Measurements from ENCODE around the gene CDK19.

Gene CDK19

GRCh38 chr6:110708295-110708950, 106.8 kb downstream of the CDK19 start:
- DNase-seq (ENCODE audit: low read depth) = no peak
- no peak overlapping the region for H3K4me3 ChIP-seq (ENCODE audit: low read depth, low read length)
- no peak for TF ChIP-seq CTCF (IDR thresholded peaks at IDR 0.05; ENCODE audit: insufficient read depth, low read depth, low read length, missing control alignments)

GRCh38 chr6:110705543-110705942, 109.7 kb downstream of the CDK19 start:
- DNase-seq (ENCODE audit: low read depth) = peak; percentile 35
- no peak for TF ChIP-seq CTCF (IDR thresholded peaks at IDR 0.05; ENCODE audit: insufficient read depth, low read depth, low read length, missing control alignments)
- H3K4me3 ChIP-seq (ENCODE audit: low read depth, low read length) = no peak overlapping the region

- no peak for DNase-seq (ENCODE audit: low read depth)
- no peak overlapping the region for H3K4me3 ChIP-seq (ENCODE audit: low read depth, low read length)
- no peak for TF ChIP-seq CTCF (IDR thresholded peaks at IDR 0.05; ENCODE audit: insufficient read depth, low read depth, low read length, missing control alignments)
Observed at GRCh38 chr6:110703906-110704594, 111.2 kb downstream of the CDK19 start.

- DNase-seq (ENCODE audit: low read depth) = peak; percentile 21
- no peak for TF ChIP-seq CTCF (IDR thresholded peaks at IDR 0.05; ENCODE audit: insufficient read depth, low read depth, low read length, missing control alignments)
- no peak overlapping the region for H3K4me3 ChIP-seq (ENCODE audit: low read depth, low read length)
Observed at GRCh38 chr6:110703010-110703905, 112.0 kb downstream of the CDK19 start.

- DNase-seq (ENCODE audit: low read depth) = no peak
- no peak overlapping the region for H3K4me3 ChIP-seq (ENCODE audit: low read depth, low read length)
- no peak for TF ChIP-seq CTCF (IDR thresholded peaks at IDR 0.05; ENCODE audit: insufficient read depth, low read depth, low read length, missing control alignments)
Observed at GRCh38 chr6:110699780-110700179, 115.5 kb downstream of the CDK19 start.

GRCh38 chr6:110693994-110694393, 121.3 kb downstream of the CDK19 start:
- DNase-seq (ENCODE audit: low read depth) = no peak
- H3K4me3 ChIP-seq (ENCODE audit: low read depth, low read length) = no peak overlapping the region
- TF ChIP-seq CTCF (IDR thresholded peaks at IDR 0.05; ENCODE audit: insufficient read depth, low read depth, low read length, missing control alignments) = no peak

All from GM12865 (cell line).